Spleen (tissue), 11 donors: ENCODE data around the gene MROH7. TPM values are rescaled to one million over a fixed set of nuclear protein-coding genes. Genes with fewer than 3 reads are reported as not detected.

Experiments used
- DNase-seq: peaks from one replicate; pipeline ENCODE4 v3.0.0-alpha.2; 2020
- H3K27ac ChIP-seq, 8 donors: fragments of 200-600 bp; sonication (generic) in 7 of 8; 1 replicate in 4 of 8; 2 replicates in 4 of 8; pipeline versions ENCODE4 v1.5.0 to v1.8.0; 2016 to 2021; ENCODE audit warnings: inconsistent platforms in 4 of 8, mild to moderate bottlenecking in 4 of 8, moderate library complexity in 1 of 8
- H3K27me3 ChIP-seq, 7 donors: fragments of 200-600 bp; sonication (generic) in 6 of 7; replicated peaks in 1 of 7; 1 replicate in 4 of 7; 2 replicates in 3 of 7; pipeline versions ENCODE4 v1.5.0 to v1.8.0; 2016 to 2021; ENCODE audit warnings: inconsistent platforms in 3 of 7, mild to moderate bottlenecking in 1 of 7
- H3K36me3 ChIP-seq, 6 donors: fragments of 200-600 bp; sonication (generic) in 5 of 6; 1 replicate in 4 of 6; 2 replicates in 2 of 6; pipeline versions ENCODE4 v1.5.0 to v1.8.0; 2016 to 2021; ENCODE audit warnings: inconsistent platforms in 2 of 6
- H3K4me1 ChIP-seq, 6 donors: fragments of 200-600 bp; sonication (generic) in 5 of 6; 1 replicate in 3 of 6; 2 replicates in 3 of 6; pipeline versions ENCODE4 v1.5.0 to v1.8.0; 2016 to 2021; ENCODE audit warnings: inconsistent platforms in 3 of 6
- H3K4me3 ChIP-seq, 8 donors: fragments of 200-600 bp; sonication (generic) in 7 of 8; 1 replicate in 4 of 8; 2 replicates in 4 of 8; pipeline versions ENCODE4 v1.5.0 to v1.8.0; 2016 to 2021; ENCODE audit warnings: inconsistent platforms in 4 of 8, mild to moderate bottlenecking in 4 of 8, moderate library complexity in 2 of 8
- H3K9me3 ChIP-seq, 8 donors: fragments of 200-600 bp; sonication (generic) in 7 of 8; 1 replicate in 4 of 8; 2 replicates in 4 of 8; pipeline versions ENCODE4 v1.5.0 to v1.8.0; 2016 to 2021; ENCODE audit warnings: inconsistent platforms in 4 of 8
- POLR2A ChIP-seq, 3 donors: fragments of 450-650 bp; IDR thresholded peaks; one replicate each; pipeline ENCODE4 v1.5.1; 2017; ENCODE audit warnings: antibody characterized with exemption in 3 of 3, mild to moderate bottlenecking in 1 of 3
- POLR2AphosphoS5 ChIP-seq, 3 donors: sonication (generic); formaldehyde crosslinking; IDR thresholded peaks; one replicate each; pipeline ENCODE4 v1.5.1; 2017; ENCODE audit warnings: antibody characterized with exemption in 3 of 3
- WGBS, 5 donors: extraction: QIAGEN DNeasy Blood & Tissue Kit in 3 of 5; methylation state at CpG; one replicate each; pipeline versions ENCODE4 v1.1.5 to v1.1.7; 2013 to 2018; 5-methylcytosine and 5-hydroxymethylcytosine counted together
- intact Hi-C: fragments of 100-400 bp; cut with DNase I; formaldehyde crosslinking; loops from one replicate; pipeline ENCODE4 v1.15.0; 2023; ENCODE audit warnings: low total_unique reads
- polyA plus RNA-seq, 3 donors: library from polyadenylated mRNA; stranded (reverse); fragments of 200-250 nt; gene quantifications; one replicate each; pipeline ENCODE4 v1.2.1, GENCODE V29; 2013
- total RNA-seq, 7 donors: library from RNA; depleted of rRNA in 3 of 7; stranded (reverse); fragments of >200 nt in 3 of 7; fragmentation: NEBNext Ultra II Directional in 4 of 7; extraction: Animal tissue kit (Norgen Biotek cat#: 25700) in 4 of 7; gene quantifications; one replicate each; pipeline versions ENCODE4 v1.1.0 to v1.2.1, GENCODE V29; 2016 to 2021
- TF ChIP-seq, protein P1 (sequence below), 11 experiments: fragments of 200-600 bp in 7 of 11; fragments of 450-650 bp in 4 of 11; sonication (generic) in 4 of 11; IDR thresholded peaks in 8 of 11; conservative IDR thresholded peaks in 3 of 11; 1 replicate in 7 of 11; 2 replicates in 4 of 11; pipeline versions ENCODE4 v1.4.0 to v1.8.0; 2016 to 2021; ENCODE audit warnings: antibody characterized with exemption in 11 of 11, inconsistent platforms in 4 of 11, mild to moderate bottlenecking in 1 of 11
- donor health status: healthy with polysubstance abuse.
- donor health status: DM: no; HTN: no; CAD: no; lungs with moderate emphysema.
- donor health status: DM: no; HTN: no; CAD: no.
- donor health status: Bipolar disorder and iron deficiency.
- donor health status: healthy.
- donor health status: DM: no; HTN: no; CAD: no.
- donor health status: DM: yes; HTN: yes; CAD: no.

The MROH7 gene
- total and polyA plus RNA-seq, 10 donors = 0.36 to 3.6 (median 1.4) TPM

DNA sequence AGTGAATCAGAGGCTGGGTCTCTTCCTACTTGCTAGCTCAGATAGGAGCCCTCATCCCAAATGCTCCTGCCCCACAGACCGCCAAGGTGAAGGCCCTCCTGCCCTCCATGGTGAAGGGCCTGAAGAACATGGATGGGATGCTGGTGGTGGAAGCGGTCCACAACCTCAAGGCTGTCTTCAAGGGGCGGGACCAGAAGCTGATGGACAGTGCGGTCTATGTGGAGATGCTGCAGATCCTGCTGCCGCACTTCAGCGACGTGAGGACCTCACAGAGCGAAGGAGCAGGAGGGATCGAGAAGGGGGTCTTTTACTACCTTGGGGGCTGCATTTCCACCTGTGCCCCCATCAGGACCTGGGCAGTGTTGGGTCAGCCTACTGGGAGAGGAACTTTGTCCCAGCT, 59.5 kb downstream of the MROH7 start:
- H3K9me3 ChIP-seq = no peaks in the 10 kb centered on the region
- DNase-seq = no peak
- intact Hi-C loops = no loop called here
- TF ChIP-seq POLR2AphosphoS5 (IDR thresholded peaks at IDR 0.05) = no peak
- TF ChIP-seq, protein P1, sequence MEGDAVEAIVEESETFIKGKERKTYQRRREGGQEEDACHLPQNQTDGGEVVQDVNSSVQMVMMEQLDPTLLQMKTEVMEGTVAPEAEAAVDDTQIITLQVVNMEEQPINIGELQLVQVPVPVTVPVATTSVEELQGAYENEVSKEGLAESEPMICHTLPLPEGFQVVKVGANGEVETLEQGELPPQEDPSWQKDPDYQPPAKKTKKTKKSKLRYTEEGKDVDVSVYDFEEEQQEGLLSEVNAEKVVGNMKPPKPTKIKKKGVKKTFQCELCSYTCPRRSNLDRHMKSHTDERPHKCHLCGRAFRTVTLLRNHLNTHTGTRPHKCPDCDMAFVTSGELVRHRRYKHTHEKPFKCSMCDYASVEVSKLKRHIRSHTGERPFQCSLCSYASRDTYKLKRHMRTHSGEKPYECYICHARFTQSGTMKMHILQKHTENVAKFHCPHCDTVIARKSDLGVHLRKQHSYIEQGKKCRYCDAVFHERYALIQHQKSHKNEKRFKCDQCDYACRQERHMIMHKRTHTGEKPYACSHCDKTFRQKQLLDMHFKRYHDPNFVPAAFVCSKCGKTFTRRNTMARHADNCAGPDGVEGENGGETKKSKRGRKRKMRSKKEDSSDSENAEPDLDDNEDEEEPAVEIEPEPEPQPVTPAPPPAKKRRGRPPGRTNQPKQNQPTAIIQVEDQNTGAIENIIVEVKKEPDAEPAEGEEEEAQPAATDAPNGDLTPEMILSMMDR (IDR thresholded peaks at IDR 0.05 in 8 of 11, conservative IDR thresholded peaks at IDR 0.05 in 3 of 11) = no peak
- no peak for TF ChIP-seq POLR2A (IDR thresholded peaks at IDR 0.05)
- 82 to 100% (median 94%) methylated on average over 7 to 9 of the region's 9 CpGs for WGBS, 5 donors
- no peaks in the 10 kb centered on the region for H3K36me3 ChIP-seq
- no peaks in the 10 kb centered on the region for H3K4me1 ChIP-seq
- no peak overlapping the region for H3K27ac ChIP-seq
- peaks cover 0 to 13% (median 0%) of the 10 kb centered on the region in 7 donors for H3K27me3 ChIP-seq
- H3K4me3 ChIP-seq = no peak overlapping the region

DNA sequence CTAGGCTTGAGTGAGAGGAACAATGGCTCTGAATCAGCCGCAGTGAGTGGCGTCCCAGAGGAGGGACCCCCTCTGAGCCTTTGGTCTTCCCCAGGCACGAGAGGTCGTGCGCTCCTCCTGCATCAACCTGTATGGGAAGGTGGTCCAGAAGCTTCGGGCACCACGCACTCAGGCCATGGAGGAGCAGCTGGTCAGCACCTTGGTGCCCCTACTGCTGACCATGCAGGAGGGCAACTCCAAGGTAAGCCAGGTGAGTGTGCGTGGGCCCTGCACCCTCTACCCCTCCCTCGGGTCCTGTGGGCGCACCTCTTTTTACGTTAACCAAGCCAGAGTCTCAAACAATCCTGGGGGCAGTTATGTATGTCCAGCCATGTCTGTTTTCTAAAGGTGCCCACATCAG, 60.4 kb downstream of the MROH7 start:
- Histone ChIP-seq H3K4me1 (no peaks in the 10 kb centered on the region), H3K36me3 (no peaks in the 10 kb centered on the region), H3K9me3 (no peaks in the 10 kb centered on the region), H3K4me3 (no peak overlapping the region), H3K27me3 (peaks cover 0 to 13% (median 0%) of the 10 kb centered on the region in 7 donors), H3K27ac (no peak overlapping the region)
- DNase-seq = no peak
- 87 to 97% (median 91%) methylated on average over 10 to 11 of the region's 11 CpGs for WGBS, 5 donors
- TF ChIP-seq, protein P1 (IDR thresholded peaks at IDR 0.05 in 8 of 11, conservative IDR thresholded peaks at IDR 0.05 in 3 of 11) = no peak
- TF ChIP-seq POLR2A (IDR thresholded peaks at IDR 0.05) = no peak
- TF ChIP-seq POLR2AphosphoS5 (IDR thresholded peaks at IDR 0.05) = no peak
- intact Hi-C loops = no loop called here

DNA sequence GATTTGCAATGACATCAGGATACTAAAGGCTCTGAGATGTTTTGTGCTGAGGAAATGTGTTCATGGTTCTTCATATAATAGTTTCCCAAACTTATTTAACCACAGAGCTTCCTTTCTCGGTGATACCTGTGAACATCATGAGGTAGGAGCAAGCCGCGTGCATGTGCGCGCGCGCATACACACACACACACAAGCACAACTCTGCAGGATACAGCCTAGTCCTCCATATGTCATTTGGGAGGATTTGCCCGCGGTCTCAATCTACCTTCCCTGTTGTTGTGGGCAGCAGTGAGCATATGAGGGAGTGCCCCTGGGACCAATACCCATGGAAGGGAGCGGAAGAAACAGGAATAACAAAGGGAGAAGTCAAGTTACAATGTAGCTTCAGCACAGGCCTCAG, 61.9 kb downstream of the MROH7 start:
- H3K9me3 ChIP-seq = no peaks in the 10 kb centered on the region
- WGBS, 5 donors = 91 to 94% (median 93%) methylated on average over 10 of the region's 10 CpGs

DNA sequence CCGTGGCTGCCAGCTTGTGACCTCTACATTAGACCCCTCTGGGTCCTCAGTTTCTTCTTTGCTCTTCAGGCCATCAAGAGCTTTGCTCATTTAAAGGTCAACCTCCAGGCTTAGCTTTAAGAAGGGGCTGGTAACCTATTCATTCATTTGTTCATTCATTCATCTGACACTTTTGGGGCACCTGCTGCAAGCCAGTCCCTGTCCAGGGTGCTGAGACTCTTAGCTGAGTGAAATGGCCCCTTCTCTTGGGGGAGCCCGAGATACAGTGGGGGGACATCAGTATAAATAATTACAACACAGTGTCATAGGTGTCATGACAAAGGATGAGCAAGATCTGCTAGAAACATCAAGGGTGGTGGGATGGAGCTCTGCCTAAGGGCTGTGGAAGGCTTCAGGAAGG, 63.6 kb downstream of the MROH7 start:
- 58 to 85% (median 78%) methylated on average over 2 of the region's 2 CpGs for WGBS, 5 donors
- Histone ChIP-seq H3K4me1 (no peaks in the 10 kb centered on the region), H3K27ac (no peak overlapping the region), H3K36me3 (no peaks in the 10 kb centered on the region), H3K4me3 (no peak overlapping the region), H3K27me3 (peaks cover 0 to 4% (median 0%) of the 10 kb centered on the region in 7 donors), H3K9me3 (no peaks in the 10 kb centered on the region)
- no peak for DNase-seq
- intact Hi-C loops = no loop called here
- TF ChIP-seq POLR2A (IDR thresholded peaks at IDR 0.05) (no peak), POLR2AphosphoS5 (IDR thresholded peaks at IDR 0.05) (no peak)
- TF ChIP-seq, protein P1 (IDR thresholded peaks at IDR 0.05 in 8 of 11, conservative IDR thresholded peaks at IDR 0.05 in 3 of 11) = no peak

More for the DNA sequence above, 61.9 kb downstream of the MROH7 start:
- TF ChIP-seq POLR2AphosphoS5 (IDR thresholded peaks at IDR 0.05) = no peak
- no peak for TF ChIP-seq POLR2A (IDR thresholded peaks at IDR 0.05)
- TF ChIP-seq, protein P1 (IDR thresholded peaks at IDR 0.05 in 8 of 11, conservative IDR thresholded peaks at IDR 0.05 in 3 of 11) = no peak
- H3K27me3 ChIP-seq = peaks cover 0 to 10% (median 0%) of the 10 kb centered on the region in 7 donors
- no peak for DNase-seq
- H3K4me3 ChIP-seq = no peak overlapping the region
- no peaks in the 10 kb centered on the region for H3K36me3 ChIP-seq
- H3K4me1 ChIP-seq = no peaks in the 10 kb centered on the region
- intact Hi-C loops = no loop called here
- no peak overlapping the region for H3K27ac ChIP-seq
